Osteoblast (primary cell): ENCODE data around the gene RTL10. TPM values are rescaled to one million over a fixed set of nuclear protein-coding genes. Genes with fewer than 3 reads are reported as not detected.

Source experiments
- DNase-seq: peaks from one replicate; pipeline ENCODE4 v3.0.0; 2011; ENCODE audit warnings: low spot score, mixed read lengths; ENCODE audit not compliant: insufficient read length; ENCODE audit errors: missing footprints
- H2AFZ ChIP-seq: 2 replicates; pipeline ENCODE4 v1.6.0; 2011; ENCODE audit warnings: mild to moderate bottlenecking, low read length
- H3K27ac ChIP-seq: 2 replicates; pipeline ENCODE4 v1.5.1; 2011; ENCODE audit warnings: mild to moderate bottlenecking, low read depth, low read length, moderate library complexity
- H3K27me3 ChIP-seq: 2 replicates; pipeline ENCODE4 v1.6.0; 2012; ENCODE audit warnings: mild to moderate bottlenecking, control low read depth, inconsistent platforms, low read length, moderate library complexity; ENCODE audit not compliant: insufficient read depth
- H3K36me3 ChIP-seq: 2 replicates; pipeline ENCODE4 v1.5.1; 2011; ENCODE audit warnings: mild to moderate bottlenecking, low read length, control low read depth, moderate library complexity; ENCODE audit not compliant: insufficient read depth
- H3K4me1 ChIP-seq: 2 replicates; pipeline ENCODE4 v1.5.1; 2011; ENCODE audit warnings: mild to moderate bottlenecking, low read length, control low read depth, moderate library complexity; ENCODE audit not compliant: insufficient read depth
- H3K4me2 ChIP-seq: 2 replicates; pipeline ENCODE4 v1.6.0; 2011; ENCODE audit warnings: mild to moderate bottlenecking, low read length; ENCODE audit not compliant: insufficient read depth
- H3K4me3 ChIP-seq: fragments of 200-600 bp; sonication (generic); 3 replicates; pipeline ENCODE4 v1.5.1; 2012; ENCODE audit warnings: mild to moderate bottlenecking, low read length, inconsistent platforms; ENCODE audit not compliant: insufficient read depth
- H3K79me2 ChIP-seq: 2 replicates; pipeline ENCODE4 v1.6.0; 2012; ENCODE audit warnings: mild to moderate bottlenecking, low read length, control low read depth, inconsistent platforms; ENCODE audit not compliant: insufficient read depth
- H3K9me3 ChIP-seq: 2 replicates; pipeline ENCODE4 v1.5.1; 2011; ENCODE audit warnings: low read depth, low read length, control low read depth
- H4K20me1 ChIP-seq: 2 replicates; pipeline ENCODE4 v1.6.0; 2012; ENCODE audit warnings: mild to moderate bottlenecking, low read length, control low read depth; ENCODE audit not compliant: insufficient read depth
- CTCF ChIP-seq: IDR thresholded peaks from 2 replicates; pipeline ENCODE4 v1.5.1; 2011; ENCODE audit warnings: mild to moderate bottlenecking, low read depth, low read length, moderate library complexity; ENCODE audit errors: extremely low read depth
- total RNA-seq: library from RNA; depleted of rRNA; stranded (reverse); fragments of >200 nt; gene quantifications from 2 replicates; pipeline ENCODE4 v1.2.3, GENCODE V29; 2012

Gene RTL10
- total RNA-seq, 1 donor: 11.9 TPM

DNA sequence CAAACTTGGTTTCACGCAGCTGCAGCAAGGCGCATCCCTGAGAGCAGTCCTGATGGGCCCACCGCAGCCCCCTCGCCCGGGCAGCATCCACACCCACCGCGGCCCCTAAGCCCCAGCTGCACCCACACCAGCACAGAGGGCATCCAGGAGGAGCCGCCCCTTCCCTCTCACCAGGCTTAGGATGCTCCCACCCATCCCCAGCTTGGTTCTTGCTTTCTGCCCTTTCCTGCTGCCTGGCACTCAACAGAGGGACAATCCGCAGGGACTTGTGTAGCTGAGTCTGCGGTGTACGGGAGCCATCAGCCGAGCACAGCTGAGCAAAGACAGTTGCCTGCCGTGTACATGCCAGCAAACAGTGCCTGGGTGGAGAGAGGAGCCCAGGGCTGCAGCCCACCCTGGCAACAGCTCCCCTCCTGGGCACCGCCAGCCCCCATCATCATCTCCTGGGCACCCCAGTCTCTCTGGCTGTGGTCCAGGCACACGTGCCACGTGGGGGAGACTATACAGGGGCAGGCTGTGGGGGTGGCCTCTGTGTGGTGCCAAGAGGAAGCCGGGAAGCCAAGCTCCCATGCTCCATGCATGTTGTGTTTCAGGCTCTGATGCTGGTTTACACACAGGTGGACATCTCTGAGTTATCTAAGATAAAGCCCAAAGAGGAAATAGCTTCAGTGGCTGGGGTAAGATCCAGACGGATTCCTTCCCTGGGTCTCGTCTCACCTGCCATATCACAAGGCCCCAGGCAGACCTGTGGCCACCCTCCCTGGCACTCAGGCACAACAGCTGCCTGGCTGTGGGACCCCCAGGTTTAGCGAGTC is 36.0 kb upstream of the RTL10 start:
- Histone ChIP-seq H3K27ac (peak overlapping the region; percentile 56), H4K20me1 (no peaks in the 10 kb centered on the region), H3K36me3 (peaks cover 5% of the 10 kb centered on the region), H3K79me2 (no peaks in the 10 kb centered on the region), H3K4me1 (peaks cover 30% of the 10 kb centered on the region), H3K9me3 (no peaks in the 10 kb centered on the region), H2AFZ (no peak overlapping the region), H3K4me3 (no peak overlapping the region), H3K27me3 (no peaks in the 10 kb centered on the region), H3K4me2 (no peak overlapping the region)
- DNase-seq: no peak
- TF ChIP-seq CTCF: no peak

- H2AFZ ChIP-seq: no peak overlapping the region
- H3K9me3 ChIP-seq: no peaks in the 10 kb centered on the region
- H4K20me1 ChIP-seq: no peaks in the 10 kb centered on the region
- H3K36me3 ChIP-seq: peaks cover 4% of the 10 kb centered on the region
- H3K4me1 ChIP-seq: peaks cover 30% of the 10 kb centered on the region
- DNase-seq: no peak
- no peaks in the 10 kb centered on the region for H3K27me3 ChIP-seq
- TF ChIP-seq CTCF: no peak
- H3K27ac ChIP-seq: no peak overlapping the region
- H3K4me2 ChIP-seq: no peak overlapping the region
- no peaks in the 10 kb centered on the region for H3K79me2 ChIP-seq
- no peak overlapping the region for H3K4me3 ChIP-seq
Observed at GRCh38 chr22:19889951-19890350, 35.3 kb upstream of the RTL10 start.

GRCh38 chr22:19888131-19888746 is 33.6 kb upstream of the RTL10 start:
- no peak overlapping the region for H3K27ac ChIP-seq
- H4K20me1 ChIP-seq: no peaks in the 10 kb centered on the region
- no peaks in the 10 kb centered on the region for H3K9me3 ChIP-seq
- no peaks in the 10 kb centered on the region for H3K27me3 ChIP-seq
- H2AFZ ChIP-seq: no peak overlapping the region
- no peaks in the 10 kb centered on the region for H3K36me3 ChIP-seq
- TF ChIP-seq CTCF: no peak
- no peaks in the 10 kb centered on the region for H3K79me2 ChIP-seq
- no peak overlapping the region for H3K4me2 ChIP-seq
- DNase-seq: peak; percentile 45
- peaks cover 30% of the 10 kb centered on the region for H3K4me1 ChIP-seq
- no peak overlapping the region for H3K4me3 ChIP-seq

DNA sequence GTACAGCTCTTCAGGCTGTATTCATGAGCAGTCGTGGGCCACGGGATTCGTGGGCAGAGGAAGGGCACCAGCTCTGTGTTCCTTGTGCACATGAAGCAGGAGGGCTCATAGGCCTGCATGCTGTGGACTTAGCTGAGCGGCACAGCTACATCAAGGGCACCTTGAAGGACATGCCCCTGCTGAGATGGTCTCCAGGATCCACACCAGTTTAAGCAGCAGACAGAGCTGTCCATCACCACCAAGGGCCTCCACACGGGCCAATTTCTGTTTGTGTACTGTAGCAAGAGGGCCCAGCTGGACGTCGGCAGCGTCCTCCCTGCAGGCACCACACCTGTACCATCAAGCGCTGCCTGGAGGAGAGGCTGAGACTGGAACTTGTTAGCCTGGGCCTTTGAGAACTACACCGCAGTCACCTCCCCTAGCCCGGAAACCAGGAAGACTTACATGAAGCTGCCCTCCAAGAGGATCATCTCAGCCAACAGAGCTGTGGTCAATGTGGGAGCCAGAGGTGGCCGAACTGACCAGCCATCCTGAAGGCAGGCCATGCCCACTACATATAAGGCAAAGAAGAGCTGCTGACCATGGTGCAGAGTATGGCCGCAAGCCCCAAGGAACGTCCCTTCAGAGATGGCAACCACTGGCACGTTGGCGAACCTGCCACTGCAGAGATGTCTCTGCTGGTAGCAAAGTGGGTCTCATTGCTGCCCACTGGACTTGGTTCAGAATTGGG is 32.7 kb upstream of the RTL10 start:
- Histone ChIP-seq H3K4me3 (no peak overlapping the region), H2AFZ (no peak overlapping the region), H3K27ac (no peak overlapping the region), H3K4me2 (no peak overlapping the region), H3K27me3 (no peaks in the 10 kb centered on the region), H4K20me1 (no peaks in the 10 kb centered on the region), H3K36me3 (no peaks in the 10 kb centered on the region), H3K79me2 (no peaks in the 10 kb centered on the region), H3K4me1 (peaks cover 24% of the 10 kb centered on the region), H3K9me3 (no peaks in the 10 kb centered on the region)
- no peak for TF ChIP-seq CTCF
- DNase-seq: peak; percentile 38
